Activated gamma-delta T cell treated with anti-CD3 and anti-CD28 coated beads, Interleukin-2, amount 50 U/mL, for 16 hours (primary cell): Measurements from ENCODE around the gene BRD3.
"Not testable (repeated sequence)": the region's sequence is repeated elsewhere in the genome, so short reads cannot be mapped to it uniquely, and the experiment has no call there.

ENCODE experiments used
- DNase-seq: peaks from one replicate; pipeline ENCODE4 v3.0.0-alpha.2; 2020; ENCODE audit warnings: low read depth

The BRD3 gene

DNA sequence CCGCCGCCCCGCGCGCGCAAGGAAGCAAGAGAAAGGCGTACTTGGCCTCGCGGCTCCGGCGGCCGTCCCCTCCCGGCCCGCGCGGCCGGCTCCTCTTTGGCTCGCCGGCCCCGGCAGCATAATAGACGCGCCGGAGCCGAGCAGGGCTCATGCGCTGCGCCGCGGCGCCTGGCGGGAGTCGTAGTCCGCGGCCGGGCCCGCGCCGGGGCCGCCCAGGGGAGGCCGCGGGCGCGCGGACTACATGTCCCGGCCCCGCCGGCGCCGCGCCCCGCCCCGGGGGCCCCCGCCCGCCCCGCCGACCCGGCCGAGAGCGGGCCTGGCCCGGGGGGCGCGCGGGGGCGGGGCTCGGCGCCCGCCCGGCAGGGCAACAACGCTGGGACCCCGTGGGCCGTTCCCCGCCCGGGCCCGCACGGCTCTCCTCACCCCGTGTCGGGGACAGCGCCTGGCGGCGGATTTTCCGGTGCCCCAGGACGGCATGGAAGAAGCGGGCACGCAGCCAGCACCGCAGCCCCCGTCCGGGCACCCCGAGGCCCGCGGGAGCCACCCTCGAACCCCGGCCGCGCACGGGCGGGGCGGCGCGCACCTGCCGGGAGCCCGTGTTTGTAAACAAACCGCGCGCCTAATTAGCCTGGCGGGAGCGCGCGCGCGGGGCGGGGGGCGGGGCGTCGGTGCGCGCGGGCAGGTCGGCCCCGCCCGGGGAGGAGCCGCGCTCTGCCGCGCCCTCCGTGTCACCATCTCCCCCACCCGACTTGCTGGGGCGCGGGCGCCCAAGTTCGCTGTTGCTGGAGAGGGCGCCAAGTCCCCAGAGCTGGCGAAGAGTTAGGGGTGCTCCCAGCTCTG is at the start of gene BRD3:
Gene BRD3 (minus strand): TSS at position 123 of the 840 bp plus-strand sequence. CDS start 14,549 bp downstream, outside the sequence.
- DNase-seq: peak; percentile 66

DNA sequence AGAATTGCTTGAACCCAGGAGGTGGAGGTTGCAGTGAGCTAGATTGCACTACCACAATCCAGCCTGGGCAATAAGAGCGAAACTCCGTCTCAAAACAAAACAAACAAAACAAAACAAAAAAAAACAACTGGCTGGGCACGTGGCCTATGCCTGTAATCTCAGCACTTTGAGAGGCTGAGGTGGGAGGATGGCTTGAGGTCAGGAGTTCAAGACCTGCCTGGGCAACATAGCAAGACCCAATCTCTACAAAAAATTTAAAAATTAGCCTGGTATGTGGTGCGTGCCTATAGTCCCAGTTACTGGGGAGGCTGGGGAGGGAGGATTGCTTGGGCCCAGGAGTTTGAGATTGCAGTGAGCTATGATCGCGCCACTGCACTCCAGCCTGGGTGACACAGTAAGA is 44.7 kb upstream of the BRD3 start:
- no peak for DNase-seq

DNA sequence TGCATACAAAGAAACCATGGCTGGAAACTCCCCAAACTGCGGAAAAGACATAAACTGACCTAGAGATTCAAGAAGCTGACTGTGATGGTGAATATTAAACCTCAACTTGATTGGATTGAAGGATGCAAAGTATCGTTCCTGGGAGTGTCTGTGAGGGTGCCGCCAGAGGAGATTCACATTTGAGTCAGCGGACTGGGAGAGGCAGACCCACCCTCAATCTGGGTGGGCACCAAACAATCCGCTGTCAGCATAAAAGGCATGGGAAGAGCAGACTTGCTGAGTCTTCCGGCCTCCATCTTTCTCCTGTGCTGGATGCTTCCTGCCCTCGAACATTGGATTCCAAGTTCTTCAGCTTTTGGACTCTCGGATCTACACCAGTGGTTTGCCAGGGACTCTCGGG is 43.2 kb upstream of the BRD3 start:
- no peak for DNase-seq

DNA sequence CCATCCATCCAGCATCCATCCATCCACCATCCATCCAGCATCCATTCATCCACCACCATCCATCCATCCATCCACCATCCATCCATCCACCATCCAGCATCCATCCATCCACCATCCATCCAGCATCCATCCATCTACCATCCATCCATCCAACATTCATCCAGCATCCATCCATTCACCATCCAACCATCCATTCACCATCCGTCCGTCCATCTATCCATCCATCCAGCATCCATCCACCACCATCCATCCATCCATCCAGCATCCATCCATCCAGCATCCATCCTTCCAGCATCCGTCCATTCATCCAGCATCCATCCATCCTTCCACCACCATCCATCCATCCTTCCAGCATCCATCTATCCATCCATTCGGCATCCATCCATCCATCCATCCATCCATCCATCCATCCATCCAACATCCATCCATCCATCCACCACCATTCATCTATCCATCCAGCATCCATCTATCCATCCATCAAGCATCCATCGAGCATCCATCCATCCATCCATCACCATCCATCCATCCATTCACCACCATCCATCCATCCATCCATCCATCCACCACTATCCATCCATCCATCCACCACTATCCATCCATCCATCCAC is 35.7 kb upstream of the BRD3 start:
- DNase-seq: no peak

DNA sequence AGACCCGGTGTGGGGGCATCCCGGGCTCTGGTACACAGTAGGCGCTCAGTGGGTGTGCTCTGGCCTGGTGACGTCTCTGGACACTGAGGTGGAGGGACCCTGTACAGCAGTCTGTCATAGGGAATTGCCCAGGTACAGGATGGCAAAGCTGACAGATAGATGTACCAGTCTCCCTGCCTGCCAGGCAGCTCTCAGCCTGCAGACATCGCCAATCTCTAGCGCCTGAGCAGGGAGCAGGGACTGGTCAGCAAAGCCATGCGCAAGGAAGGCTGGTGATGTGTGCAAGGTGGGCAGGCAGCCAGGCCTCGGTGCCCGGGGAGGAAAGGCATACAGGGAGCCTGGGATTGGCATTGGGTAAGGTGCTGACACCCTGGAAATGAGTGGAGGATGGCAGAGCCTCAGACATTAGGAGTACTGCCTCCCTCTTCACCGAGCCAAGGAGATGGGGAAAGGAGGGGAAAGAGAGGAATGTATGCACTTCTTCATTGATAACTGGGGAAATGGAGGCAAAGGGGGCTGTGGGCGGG is 33.9 kb upstream of the BRD3 start:
- no peak for DNase-seq

DNA sequence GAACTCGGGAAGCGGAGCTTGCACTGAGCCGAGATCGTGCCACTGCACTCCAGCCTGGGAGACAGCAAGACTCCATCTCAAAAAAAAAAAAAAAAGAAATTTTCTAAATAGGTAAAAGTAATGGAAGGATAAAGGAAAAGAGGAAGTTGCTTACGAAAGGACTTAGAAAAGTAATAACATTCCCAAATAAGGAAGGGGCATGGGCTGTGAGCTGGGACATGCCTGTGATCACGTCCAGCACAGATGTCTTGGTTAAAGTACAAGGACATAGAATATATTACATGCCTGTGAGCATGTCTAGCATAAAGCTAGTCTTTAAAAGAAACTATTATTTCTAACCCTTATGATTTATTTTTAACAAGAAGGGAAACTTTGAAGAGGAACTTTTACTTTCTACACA is 33.3 kb upstream of the BRD3 start:
- DNase-seq: not testable (repeated sequence)

DNA sequence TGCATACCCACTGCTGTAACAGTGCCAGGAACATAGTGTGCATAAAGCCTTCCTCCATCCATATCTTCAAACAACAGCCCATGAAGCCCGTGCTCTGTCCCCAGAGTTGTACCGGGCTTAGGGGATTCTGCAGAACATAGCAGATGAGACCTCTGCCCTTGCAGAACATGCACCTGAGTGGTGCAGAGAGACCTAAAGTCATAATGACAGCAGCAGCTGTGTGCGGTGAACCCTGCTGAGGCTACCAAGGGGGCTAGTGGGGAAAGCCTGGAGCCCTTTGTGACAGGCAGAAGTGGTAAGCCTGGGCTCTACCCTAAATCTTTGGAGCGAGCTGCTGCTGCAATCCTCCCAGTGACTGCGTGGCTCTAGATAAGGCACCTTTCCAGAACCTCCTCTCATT is 32.2 kb upstream of the BRD3 start:
- no peak for DNase-seq

DNA sequence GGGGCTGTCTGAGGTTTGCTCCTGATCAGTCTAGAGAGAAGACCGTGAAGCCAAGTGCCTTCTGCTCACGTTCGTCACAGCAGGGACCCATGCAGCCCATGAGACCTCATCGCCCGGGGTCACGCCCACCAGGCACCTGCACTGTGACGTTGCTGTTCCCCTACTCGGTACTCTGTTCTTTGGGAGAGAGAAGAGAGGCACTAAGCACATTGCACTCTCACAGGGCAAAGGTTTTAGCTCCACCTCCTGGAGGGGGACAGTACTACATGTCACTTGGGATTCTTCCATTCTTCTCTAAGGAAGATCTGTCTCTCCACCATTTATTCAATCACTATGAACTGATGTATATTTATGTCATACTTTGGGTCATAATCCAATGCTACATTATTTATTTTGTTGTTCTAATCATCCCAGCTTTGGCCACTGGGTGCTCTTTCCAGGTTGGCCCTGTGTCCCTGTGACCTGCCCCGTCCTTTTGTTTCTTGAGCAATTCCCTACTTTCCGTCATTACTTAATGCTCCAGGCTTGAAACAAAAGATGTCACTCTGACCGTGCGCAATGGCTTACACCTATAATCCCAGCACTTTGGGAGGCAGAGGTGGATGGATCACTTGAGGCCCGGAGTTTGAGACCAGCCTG is 31.4 kb upstream of the BRD3 start:
- peak; percentile 28 for DNase-seq

DNA sequence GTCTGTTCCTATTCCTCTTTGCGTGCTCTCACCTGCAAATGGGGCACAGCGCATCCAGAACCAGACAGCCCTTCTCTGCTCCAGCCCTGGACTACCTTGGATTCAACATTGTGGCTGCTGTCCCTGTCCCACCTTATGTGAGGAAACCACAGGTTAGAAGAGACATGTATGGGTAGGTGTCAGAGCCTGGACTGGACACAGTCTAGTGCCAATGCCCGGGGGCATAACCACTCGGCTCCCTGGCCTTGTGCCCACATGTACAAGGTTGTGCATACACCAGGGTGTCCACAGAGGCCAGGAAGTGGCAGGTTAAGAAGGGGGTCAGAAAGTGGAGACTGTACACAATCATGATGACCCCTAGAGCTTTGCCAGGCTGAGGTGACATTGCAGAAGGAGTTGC is 22.1 kb upstream of the BRD3 start:
- no peak for DNase-seq

DNA sequence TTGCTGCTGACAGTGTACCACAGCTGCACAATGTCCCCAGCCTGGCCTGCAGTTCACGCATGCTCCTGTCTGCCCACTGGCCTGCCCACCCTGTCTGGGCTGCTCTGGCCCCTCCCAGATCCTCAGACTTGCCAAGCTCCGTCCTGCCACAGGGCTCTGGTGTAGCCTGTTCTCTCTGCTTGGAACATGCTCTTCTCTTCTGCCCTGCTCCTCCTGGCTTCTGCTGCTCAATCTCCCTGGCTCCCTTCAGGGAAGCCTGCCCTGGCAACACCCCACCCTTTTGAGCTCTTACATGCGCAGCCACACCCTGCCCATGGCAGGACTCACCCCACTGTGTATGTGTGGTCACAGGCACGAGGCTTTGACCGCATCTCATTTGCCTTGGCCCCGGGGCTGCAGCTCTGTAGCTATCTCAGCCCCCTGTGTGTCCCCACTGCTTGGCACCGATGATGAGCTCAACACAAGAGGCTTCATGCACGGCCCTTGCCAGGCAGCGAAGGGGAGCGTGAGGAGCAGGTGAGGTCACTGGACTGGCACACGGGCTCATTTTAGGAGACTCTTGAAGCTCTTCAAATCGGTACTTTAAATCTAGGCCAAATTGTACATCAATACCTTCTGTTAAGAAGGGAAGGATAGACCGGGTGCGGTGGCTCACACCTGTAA is 20.4 kb upstream of the BRD3 start:
- DNase-seq: no peak

DNA sequence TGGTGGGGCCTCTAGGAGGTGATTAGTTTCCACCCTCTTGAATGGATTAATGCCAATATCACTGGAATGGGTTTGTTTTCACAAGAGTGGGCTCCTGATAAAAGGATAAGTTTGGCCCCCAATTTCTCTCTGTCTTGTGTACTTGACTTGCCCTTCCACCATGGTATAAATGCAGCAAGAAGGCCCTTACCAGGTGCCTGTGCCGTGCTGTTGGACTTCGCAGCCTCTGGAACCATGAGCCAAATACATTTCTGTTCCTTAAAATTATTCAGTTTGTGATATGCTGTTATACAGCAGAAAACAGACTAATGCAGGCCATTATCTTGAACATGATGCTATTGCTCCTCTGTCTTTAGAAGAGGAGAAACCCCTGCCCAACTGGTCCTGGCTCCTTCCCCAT is 17.8 kb upstream of the BRD3 start:
- DNase-seq: no peak

DNA sequence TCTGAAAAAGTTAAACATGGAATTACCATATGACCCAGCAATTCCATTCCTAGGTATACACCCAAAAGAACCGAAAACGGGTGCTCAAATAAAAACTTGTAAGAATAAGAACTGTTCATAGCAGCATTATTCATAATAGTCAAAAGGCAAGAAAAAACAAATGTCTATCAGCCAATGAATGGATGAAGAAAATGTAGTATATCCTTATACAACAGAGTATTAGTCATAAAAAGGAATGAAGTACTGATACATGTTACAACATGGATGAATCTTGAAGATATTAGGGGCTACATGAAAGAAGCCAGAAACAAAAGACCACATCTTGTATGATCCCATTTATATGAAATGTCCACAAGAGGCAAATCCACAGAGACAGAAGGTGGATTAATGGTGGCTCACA is 15.6 kb upstream of the BRD3 start:
- DNase-seq: no peak

DNA sequence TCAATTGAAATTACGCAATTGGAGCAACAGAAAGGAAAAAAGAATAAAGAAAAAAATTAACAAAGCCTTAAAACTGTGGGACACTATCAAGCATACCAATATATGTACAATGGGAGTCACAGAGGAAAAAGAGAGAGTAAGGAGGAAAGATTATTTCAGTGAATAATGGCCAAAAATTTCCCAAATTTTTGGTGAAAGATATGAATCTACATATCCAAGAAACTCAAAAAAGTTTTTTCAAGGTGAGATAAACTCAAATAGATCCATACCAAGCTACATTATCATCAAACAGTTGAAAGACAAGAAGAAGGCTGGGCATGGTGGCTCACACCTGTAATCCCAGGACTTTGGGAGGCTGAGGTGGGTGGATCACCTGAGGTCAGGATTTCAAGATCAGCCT is 8.8 kb upstream of the BRD3 start:
- DNase-seq: no peak

DNA sequence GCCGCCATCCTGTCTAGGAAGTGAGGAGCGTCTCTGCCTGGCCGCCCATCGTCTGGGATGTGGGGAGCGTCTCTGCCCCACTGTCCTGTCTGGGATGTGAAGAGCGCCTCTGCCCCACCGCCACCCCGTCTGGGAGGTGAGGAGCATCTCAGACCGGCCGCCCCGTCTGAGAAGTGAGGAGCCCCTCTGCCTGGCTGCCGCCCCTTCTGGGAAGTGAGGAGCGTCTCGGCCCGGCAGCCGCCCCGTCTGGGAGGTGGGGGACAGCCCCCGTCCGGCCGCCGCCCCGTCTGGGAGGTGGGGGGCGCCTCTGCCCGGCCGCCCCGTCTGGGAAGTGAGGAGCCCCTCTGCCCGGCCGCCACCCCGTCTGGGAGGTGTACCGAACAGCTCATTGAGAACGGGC is 7.9 kb upstream of the BRD3 start:
- not testable (repeated sequence) for DNase-seq

DNA sequence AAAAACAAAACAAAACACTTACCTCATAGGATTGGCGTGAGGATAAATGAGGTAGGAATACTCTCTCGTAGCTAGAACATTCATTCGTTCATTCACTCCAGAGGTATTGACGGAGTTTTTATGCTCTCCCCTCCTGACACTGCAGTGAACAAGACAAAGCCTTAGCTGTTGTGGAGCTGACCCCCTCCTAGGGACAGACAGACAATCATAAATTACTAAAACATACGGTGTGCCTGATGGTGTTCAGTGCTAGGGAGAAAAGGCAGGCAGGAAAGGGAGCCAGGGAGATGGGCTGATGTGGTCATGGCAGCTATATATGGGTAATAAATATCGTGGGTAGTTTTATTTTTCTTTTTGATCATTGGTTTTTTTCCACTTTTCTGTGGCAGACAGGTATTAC is 5.7 kb upstream of the BRD3 start:
- DNase-seq: no peak

DNA sequence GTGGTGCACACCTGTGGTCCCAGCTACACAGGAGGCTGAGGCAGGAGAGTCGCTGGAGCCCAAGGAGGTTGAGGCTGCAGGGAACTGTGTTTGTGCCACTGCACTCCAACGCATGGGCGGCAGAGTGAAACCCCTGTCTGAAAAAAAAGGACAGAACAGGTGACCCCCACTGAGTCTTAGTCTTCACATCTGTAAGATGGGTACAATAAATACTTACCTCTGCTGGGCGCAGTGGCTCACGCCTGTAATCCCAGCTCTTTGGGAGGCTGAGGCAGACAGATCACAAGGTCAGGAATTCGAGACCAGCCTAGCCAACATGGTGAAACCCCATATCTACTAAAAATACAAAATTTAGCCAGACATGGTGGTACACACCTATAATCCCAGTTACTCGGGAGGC is 4.9 kb upstream of the BRD3 start:
- not testable (repeated sequence) for DNase-seq

DNA sequence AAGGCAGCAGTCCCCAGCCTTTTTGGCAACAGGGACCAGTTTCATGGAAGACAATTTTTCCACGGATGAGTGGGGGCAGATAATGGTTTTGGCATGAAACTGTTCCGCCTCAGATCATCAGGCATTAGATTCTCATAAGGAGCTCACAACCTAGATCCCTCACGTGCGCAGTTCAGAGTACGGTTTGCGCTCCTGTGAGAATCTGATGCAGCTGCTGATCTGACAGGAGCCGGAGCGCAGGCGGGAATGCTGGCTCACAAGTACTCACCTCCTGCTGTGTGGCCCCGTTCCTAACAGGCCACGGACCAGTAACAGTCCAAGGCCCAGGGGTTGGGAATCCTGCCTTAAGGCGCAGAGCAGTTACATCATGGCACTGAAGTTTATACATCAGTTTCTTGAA is 3.3 kb upstream of the BRD3 start:
- DNase-seq: no peak

DNA sequence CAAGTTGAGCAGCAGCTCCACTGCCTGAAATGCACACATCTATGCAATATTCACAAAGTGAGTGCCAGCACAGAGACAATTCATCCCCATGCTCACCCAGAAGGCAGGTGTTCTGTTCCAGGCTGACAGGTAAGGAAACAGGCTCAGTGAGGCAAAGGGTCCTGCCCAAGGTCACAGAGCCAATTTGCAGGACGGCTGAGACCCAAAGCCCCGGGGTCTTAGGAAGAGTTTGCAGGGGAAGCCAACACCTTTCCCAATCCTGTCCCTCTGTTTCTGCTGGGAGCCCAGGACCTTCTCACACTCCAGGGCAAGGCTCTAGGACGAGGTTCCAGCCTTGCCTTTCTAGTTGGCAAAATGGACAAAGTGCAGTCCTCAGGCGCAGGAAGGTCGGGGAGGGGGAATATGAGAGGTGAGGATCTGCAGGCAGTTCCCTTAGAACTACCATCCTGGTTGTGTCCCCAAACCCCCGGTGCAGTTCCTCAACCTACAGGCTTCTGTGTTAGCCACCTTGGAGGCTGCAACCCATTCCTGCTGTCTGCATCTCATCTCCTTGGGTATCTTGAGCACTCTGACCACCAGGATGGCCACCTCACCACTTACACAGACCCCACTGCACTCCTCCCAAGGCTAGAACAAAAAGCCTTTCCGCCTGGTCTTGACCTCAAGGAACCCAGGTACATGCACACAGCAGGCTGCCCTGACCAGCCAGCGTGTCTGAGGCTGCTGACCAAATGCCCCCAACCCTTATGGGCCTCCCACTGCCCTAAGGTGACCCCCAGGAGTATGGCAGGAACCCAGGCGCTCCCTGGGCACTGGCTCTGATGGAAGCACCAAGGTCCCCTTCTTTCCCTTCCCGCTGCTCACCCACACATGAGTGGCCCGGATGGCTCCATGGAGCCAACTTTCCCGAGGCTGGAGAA is 1.9 kb upstream of the BRD3 start:
- DNase-seq: no peak

DNA sequence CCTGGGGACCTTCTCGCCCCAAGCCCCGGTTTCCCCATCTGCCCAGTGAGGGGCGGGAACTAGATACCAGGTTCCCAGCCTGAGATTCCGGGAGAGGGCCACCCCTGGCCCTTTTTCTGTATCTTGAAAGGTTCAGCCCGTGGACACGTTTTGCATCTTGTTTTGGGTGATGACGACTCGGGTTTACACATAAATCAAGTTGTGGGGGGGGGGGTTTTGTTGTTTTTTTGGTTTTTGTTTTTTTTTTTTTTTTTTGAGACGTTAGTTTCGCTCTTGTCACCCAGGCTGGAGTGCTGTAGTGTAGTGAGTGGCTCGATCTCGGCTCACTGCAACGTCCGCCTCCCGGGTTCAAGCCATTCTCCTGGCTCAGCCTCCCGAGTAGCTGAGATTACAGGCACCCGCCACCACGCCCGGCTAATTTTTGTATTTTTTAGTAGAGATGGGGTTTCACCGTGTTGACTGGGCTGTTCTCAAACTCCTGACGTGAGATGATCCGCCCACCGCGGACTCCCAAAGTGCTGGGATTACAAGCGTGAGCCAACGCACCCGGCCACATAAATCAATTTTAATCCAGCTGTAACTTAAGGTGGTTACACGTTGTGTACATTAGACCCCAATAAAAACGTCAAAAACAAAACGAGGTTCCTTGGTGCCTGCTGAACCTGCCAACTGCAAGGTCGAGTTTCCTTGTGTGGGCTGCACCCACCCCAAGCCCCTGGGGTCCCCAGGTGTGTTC is 1.1 kb upstream of the BRD3 start:
- no peak for DNase-seq
